Hepatic stellate cell (primary cell): Measurements from ENCODE around the gene C12orf76.
"Not testable (repeated sequence)": the region's sequence is repeated elsewhere in the genome, so short reads cannot be mapped to it uniquely, and the experiment has no call there.

Source experiments
- DNase-seq: peaks from one replicate; pipeline ENCODE4 v3.0.0; 2011; ENCODE audit warnings: low spot score

The C12orf76 gene

GRCh38 chr12:110062241-110062640, 13.9 kb upstream of the C12orf76 start:
- DNase-seq, result no peak

GRCh38 chr12:110059651-110060000, 11.3 kb upstream of the C12orf76 start:
- DNase-seq, result no peak

- no peak for DNase-seq
Measured at GRCh38 chr12:110058875-110059615, 10.7 kb upstream of the C12orf76 start.

DNA sequence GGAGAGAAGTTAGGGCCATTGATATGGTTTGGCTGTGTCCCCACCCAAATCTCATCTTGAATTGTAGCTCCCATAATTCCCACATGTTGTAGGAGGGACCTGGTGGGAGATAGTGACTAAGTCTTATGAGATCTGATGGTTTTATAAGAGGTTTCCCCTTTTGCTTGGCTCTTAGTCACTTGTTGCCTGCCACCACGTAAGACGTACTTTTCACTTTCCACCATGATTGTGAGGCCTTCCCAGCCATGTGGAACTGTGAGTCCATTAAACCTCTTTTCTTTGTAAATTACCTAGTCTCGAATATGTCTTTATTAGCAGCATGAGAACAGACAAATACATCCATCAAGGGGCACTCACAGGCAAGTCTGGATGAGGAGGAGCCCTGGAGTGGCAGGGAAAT, 8.3 kb upstream of the C12orf76 start:
- not testable (repeated sequence) for DNase-seq

DNA sequence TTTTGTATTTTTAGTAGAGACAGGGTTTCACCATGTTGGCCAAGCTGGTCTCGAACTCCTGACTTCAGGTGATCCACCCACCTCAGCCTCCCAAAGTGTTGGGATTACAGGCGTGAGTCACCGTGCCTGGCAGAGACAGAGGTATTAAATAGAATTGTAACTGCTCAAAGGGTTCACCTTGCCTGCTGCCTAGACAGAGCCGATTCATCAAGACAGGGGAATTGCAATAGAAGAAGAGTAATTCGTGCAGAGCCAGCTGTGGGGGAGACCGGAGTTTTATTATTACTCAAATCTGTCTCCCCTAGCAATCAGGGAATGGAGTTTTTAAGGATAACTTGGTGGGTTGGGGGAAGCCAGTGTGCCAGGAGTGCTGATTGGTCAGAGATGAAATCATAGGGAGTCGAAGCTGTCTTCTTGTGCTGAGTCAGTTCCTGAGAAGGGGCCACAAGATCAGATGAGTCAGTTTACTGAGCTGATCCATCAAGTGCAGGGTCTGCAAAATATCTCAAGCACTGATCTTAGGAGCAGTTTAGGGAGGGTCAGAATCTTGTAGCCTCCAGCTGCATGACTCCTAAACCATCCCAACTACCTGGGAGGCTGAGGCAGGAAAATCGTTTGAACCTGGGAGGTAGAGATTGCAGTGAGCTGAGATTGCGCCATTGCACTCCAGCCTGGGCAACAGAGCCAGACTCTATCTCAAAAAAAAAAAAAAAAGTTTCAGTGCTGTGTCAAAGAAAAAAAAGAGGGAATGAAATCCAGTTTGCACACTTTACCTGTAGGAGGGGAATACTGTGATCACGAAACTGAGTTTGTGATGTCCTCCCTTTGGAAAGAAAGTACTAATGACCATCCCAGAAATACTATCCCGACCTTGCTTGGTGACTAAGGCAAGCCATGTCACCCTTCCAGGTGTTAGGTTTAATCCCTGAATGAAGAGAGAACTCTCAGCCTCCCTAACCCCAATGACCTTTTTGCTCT, 7.3 kb upstream of the C12orf76 start:
- DNase-seq, result peak; percentile 12

DNA sequence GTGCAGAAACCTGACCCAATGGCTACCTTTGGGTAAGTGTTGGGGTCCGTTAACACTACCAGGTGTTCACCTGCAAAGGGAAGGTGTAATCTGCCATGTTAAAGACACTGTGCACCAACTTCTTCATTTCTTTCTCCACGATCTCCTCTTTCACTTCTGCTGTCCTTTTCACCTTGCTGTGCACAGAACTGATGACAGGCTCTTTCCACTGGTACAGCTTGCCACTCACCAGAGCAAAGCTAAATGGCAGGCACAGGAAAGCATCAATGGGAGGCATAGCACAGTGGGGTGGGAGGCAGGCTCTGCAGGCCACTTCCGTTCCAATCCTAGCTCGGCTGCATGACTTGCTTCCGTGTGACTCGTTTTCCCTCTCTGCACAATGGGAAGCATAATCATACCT, 2.6 kb upstream of the C12orf76 start:
- DNase-seq, result no peak

DNA sequence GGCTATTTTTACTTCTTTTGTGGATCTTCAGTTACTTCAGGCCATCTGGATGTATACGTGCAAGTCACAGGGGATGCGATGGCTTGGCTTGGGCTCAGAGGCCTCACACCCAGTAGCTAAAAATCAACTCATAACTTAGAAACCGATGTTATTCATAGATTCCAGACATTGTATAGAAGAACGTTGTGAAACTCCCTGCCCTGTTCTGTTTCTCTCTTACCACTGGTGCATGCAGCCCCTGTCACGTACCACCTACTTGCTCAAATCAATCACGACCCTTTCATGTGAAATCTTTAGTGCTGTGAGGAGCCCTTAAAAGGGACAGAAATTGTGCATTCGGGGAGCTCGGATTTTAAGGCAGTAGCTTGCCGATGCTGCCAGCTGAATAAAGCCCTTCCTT, 1.3 kb upstream of the C12orf76 start:
- DNase-seq, result not testable (repeated sequence)

- DNase-seq, result not testable (repeated sequence)
Measured at GRCh38 chr12:110049034-110049433, 712 bp upstream of the C12orf76 start.

GRCh38 chr12:110047297-110047940, 903 bp downstream of the C12orf76 start:
- DNase-seq, result no peak

- no peak for DNase-seq
Measured at GRCh38 chr12:110046451-110047187, 1.7 kb downstream of the C12orf76 start.

- DNase-seq, result no peak
Measured at GRCh38 chr12:110042264-110042663, 6.1 kb downstream of the C12orf76 start.

DNA sequence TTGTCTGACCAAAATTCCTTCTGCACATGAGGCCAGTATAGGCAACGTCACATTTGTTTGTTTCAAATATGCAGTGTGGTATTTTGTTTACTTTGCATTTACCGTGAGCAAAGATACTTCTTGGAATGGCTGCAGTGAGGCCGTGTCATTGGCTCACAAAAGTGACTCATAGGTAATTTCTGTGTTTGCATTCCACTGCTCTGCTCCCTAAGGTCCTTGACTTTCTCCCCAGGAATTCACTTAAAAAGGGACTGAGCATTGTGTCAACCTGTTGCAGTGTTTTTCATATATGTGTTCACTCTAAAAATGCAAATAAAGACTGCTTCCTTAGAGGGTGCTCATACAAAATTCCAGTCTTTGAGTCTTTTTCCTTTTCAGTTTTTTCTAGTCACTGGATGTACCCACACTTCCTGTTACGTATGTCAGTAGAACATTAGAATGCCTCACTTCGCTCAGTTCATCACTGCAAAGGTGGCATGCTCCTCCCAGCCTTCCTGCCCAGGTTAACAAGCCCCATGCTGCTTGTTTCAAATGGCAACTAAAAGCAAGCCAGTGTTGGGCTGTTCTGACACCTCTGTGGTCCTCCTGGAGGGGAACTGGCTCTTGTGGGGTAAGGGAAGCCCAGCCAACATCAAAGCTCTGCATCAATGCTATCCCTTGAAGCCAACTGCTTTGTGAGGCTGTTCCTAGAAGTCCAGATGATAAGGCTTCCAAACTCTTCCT, 9.1 kb downstream of the C12orf76 start:
- DNase-seq, result peak; percentile 84

DNA sequence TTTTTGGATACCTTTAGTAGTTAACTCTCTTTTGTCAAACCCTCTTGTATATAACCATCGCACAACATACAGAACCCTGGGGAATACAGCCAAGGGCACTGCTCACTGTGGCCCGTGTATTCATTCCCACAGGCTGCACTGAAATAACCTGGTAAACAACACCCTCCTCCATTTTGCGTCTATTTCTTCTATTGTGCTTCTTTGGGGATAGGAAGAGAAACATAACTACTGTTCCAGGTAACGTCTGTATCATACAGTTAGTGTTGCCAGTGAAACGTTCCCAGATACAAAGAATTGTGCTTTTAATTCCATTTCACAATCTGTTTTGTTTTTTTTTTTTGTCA, 9.6 kb downstream of the C12orf76 start:
- DNase-seq, result no peak

- no peak for DNase-seq
Measured at GRCh38 chr12:110037315-110037714, 11.0 kb downstream of the C12orf76 start.

DNA sequence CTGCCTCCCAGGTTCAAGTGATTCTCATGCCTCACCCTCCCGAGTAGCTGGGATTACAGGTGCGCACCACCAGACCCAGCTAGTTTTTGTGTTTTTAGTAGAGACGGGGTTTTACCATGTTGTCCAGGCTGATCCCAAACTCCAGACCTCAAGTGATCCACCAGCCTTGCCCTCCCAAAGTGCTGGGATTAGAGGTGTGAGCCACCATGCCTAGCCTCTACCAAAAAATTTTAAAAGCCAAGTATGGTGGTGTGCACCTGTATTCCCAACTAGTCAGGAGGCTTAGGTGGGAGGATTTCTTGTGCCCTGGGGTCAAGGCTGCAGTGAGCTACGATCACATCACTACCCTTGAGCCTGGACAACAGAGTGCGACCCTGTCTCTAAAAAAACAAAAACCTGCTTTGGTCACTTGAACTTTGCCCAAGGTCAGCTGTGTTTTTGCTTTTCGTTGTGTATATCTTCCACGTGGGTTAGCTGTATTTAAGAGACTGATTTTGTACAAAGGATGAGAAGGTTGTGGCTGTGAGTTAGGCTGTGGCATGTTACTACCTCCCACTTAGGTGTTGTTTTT, 12.7 kb downstream of the C12orf76 start:
- no peak for DNase-seq

- DNase-seq, result no peak
Measured at GRCh38 chr12:110033888-110034287, 14.4 kb downstream of the C12orf76 start.

GRCh38 chr12:110029290-110029815, 19.0 kb downstream of the C12orf76 start:
- DNase-seq, result no peak

- DNase-seq, result no peak
Measured at GRCh38 chr12:110028323-110028722, 20.0 kb downstream of the C12orf76 start.

GRCh38 chr12:110024051-110024450, 24.3 kb downstream of the C12orf76 start:
- no peak for DNase-seq

DNA sequence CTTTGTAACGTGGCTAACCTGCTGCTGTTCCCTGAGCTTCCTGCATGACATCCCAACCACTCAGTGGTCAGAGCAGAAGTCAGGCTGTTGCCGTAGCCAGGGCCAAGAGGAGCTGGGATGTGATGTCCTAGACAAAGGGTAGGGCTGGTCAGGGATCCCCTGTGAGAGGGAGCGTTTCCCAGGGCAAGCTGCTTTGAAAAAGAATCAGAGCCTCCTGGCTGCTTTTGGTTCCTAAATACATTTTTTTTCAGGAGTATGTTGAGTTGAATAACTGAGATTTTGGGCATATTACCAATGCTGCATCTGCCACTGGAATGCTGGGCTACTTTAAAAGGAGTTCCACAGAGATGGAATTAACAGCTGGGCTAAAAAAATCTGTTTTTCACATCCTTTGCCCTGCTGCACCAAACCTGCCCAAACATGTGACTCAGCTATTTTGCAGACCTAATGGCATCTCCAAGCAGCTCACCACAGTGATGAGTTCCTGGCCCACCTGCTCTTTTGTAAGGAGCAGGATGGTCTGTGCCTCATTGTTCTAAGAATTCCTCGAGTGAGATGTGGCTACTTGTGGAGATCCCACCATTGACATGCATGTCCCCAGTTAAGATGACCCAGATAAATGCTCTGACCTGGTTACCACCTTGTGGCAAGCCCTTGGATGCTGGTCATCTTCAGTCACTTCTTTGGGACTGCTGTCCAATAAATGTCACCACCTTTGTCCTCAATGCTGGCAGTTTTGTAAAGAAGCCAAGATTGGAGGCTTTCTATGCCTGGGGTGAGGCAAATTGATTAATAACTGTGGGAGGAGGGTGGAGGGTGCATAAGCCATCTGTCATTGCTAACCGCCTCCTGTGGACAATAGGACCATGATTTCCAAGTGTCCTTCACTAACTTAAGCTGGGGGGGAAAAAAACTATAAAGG, 25.0 kb downstream of the C12orf76 start:
- peak; percentile 41 for DNase-seq
